Type B pancreatic cell (in vitro differentiated cells): ENCODE measurements around the gene DUSP2. TPM values are rescaled to one million over a fixed set of nuclear protein-coding genes. Genes with fewer than 3 reads are reported as not detected.
"Not testable (repeated sequence)": the region's sequence is repeated elsewhere in the genome, so short reads cannot be mapped to it uniquely, and the experiment has no call there.

Experiments
- DNase-seq: peaks from one replicate; pipeline ENCODE4 v3.0.0; 2021; ENCODE audit warnings: mixed read lengths; ENCODE audit not compliant: unreplicated experiment; ENCODE audit errors: extremely low spot score
- H3K27ac Mint-ChIP-seq: 2 replicates; pipeline ENCODE4 v1.8.0; 2021; ENCODE audit warnings: mild to moderate bottlenecking, mixed read lengths
- H3K27me3 Mint-ChIP-seq: 2 replicates; pipeline ENCODE4 v1.8.0; 2021; ENCODE audit warnings: mixed read lengths
- H3K36me3 Mint-ChIP-seq: 2 replicates; pipeline ENCODE4 v1.8.0; 2021; ENCODE audit warnings: mixed read lengths
- H3K4me1 Mint-ChIP-seq: one replicate; pipeline ENCODE4 v1.8.0; 2021; ENCODE audit warnings: mixed read lengths; ENCODE audit not compliant: unreplicated experiment
- H3K4me3 Mint-ChIP-seq: 2 replicates; pipeline ENCODE4 v1.8.0; 2021; ENCODE audit warnings: mild to moderate bottlenecking, mixed read lengths
- H3K9me3 Mint-ChIP-seq: 2 replicates; pipeline ENCODE4 v1.8.0; 2021; ENCODE audit warnings: mixed read lengths
- CTCF ChIP-seq: fragments of 200-600 bp; sonication (generic); conservative IDR thresholded peaks from 2 replicates; pipeline ENCODE4 v1.5.0; 2021; ENCODE audit warnings: antibody characterized with exemption, mild to moderate bottlenecking
- total RNA-seq: library from RNA; stranded (reverse); gene quantifications from 2 replicates; pipeline ENCODE4 v1.2.1, GENCODE V29; 2021; ENCODE audit warnings: low replicate concordance

The DUSP2 gene
- total RNA-seq, 1 donor from 2014 or later, result 4.5 TPM

GRCh38 chr2:96142217-96143113 is 2.8 kb downstream of the DUSP2 start:
- DNase-seq, result no peak
- TF ChIP-seq CTCF, result no peak
- Mint-ChIP-seq H3K4me1 (no peaks in the 10 kb centered on the region), H3K27me3 (peaks cover 15% of the 10 kb centered on the region), H3K4me3 (peak overlapping the region; percentile 20), H3K27ac (no peak overlapping the region), H3K36me3 (no peaks in the 10 kb centered on the region), H3K9me3 (no peaks in the 10 kb centered on the region)

GRCh38 chr2:96141624-96141967 is 3.6 kb downstream of the DUSP2 start:
- peak overlapping the region; percentile 20 for H3K4me3 Mint-ChIP-seq
- not testable (repeated sequence) for DNase-seq, H3K27me3 Mint-ChIP-seq

GRCh38 chr2:96140941-96141623 is 4.2 kb downstream of the DUSP2 start:
- Mint-ChIP-seq H3K27ac (no peak overlapping the region), H3K4me1 (no peaks in the 10 kb centered on the region), H3K4me3 (no peak overlapping the region), H3K36me3 (no peaks in the 10 kb centered on the region), H3K27me3 (peaks cover 9% of the 10 kb centered on the region), H3K9me3 (no peaks in the 10 kb centered on the region)
- TF ChIP-seq CTCF, result no peak
- no peak for DNase-seq

More at GRCh38 chr2:96141624-96141967, 3.6 kb downstream of the DUSP2 start:
- not testable (repeated sequence) for H3K4me1 Mint-ChIP-seq, H3K36me3 Mint-ChIP-seq, H3K27ac Mint-ChIP-seq, H3K9me3 Mint-ChIP-seq

- Mint-ChIP-seq H3K4me3 (no peak overlapping the region), H3K9me3 (no peaks in the 10 kb centered on the region), H3K27me3 (peaks cover 10% of the 10 kb centered on the region), H3K27ac (no peak overlapping the region), H3K4me1 (no peaks in the 10 kb centered on the region), H3K36me3 (no peaks in the 10 kb centered on the region)
- DNase-seq, result no peak
- TF ChIP-seq CTCF, result no peak
These were observed 6.0 kb downstream of the DUSP2 start for GRCh38 chr2:96139181-96139758.

GRCh38 chr2:96138179-96139145 is 6.8 kb downstream of the DUSP2 start, which contains the start of gene ASTL:
Gene ASTL, minus strand, starts transcription at chr2:96138502. Its CDS starts 66 bp downstream, at chr2:96138436.
- H3K27me3 Mint-ChIP-seq, result peaks cover 13% of the 10 kb centered on the region
- peak; percentile 71 for TF ChIP-seq CTCF
- H3K36me3 Mint-ChIP-seq, result no peaks in the 10 kb centered on the region
- no peaks in the 10 kb centered on the region for H3K9me3 Mint-ChIP-seq
- peak within 1 kb of the TSS; percentile 55 for H3K27ac Mint-ChIP-seq
- no peaks in the 10 kb centered on the region for H3K4me1 Mint-ChIP-seq
- peak within 1 kb of the TSS; percentile 54 for H3K4me3 Mint-ChIP-seq
- no peak for DNase-seq
